ENCODE results near the gene KRT17. TPM values are rescaled to one million over a fixed set of nuclear protein-coding genes. Genes with fewer than 3 reads are reported as not detected.

KRT17 gene
- polyA plus RNA-seq, 1 donor (not counting 4 experiments of a cell fraction or from before 2014, with no cell fraction given) = 8,666 TPM

- Histone ChIP-seq H3K9me3 (ENCODE audit: control insufficient read depth, low read depth, low read length) (no peaks in the 10 kb centered on the region), H2AFZ (ENCODE audit: control insufficient read depth, low read length) (no peak overlapping the region), H3K27me3 (ENCODE audit: control insufficient read depth, extremely low read depth, insufficient read depth, low read length) (no peaks in the 10 kb centered on the region), H3K9me1 (ENCODE audit: control insufficient read depth, extremely low read depth, insufficient read depth, low read length) (peaks cover 2% of the 10 kb centered on the region), H3K4me1 (ENCODE audit: control insufficient read depth, extremely low read depth, insufficient read depth, low read length) (peaks cover 89% of the 10 kb centered on the region), H3K4me3 (ENCODE audit: control insufficient read depth in 2 of 3, extremely low read depth in 1 of 3, insufficient read depth in 2 of 3, low read depth in 1 of 3, low read length in 3 of 3) (no peak overlapping the region), H3K4me2 (ENCODE audit: control insufficient read depth, extremely low read depth, insufficient read depth, low read depth, low read length) (peak overlapping the region; percentile 75), H3K36me3 (ENCODE audit: control insufficient read depth in 2 of 2, extremely low read depth in 1 of 2, insufficient read depth in 2 of 2, low read length in 2 of 2) (no peaks in the 10 kb centered on the region), H3K27ac (ENCODE audit: control insufficient read depth, insufficient read depth, low read length) (peak overlapping the region; percentile 100), H3K9ac (ENCODE audit: control insufficient read depth, extremely low read depth, insufficient read depth, low read length) (peak overlapping the region; percentile 92), H3K79me2 (ENCODE audit: control insufficient read depth, insufficient read depth, low read length) (peaks cover 3% of the 10 kb centered on the region), H4K20me1 (ENCODE audit: control insufficient read depth, extremely low read depth, insufficient read depth, low read length) (no peaks in the 10 kb centered on the region)
- FAIRE-seq (no peak), DNase-seq (ENCODE audit: low read depth, low spot score) (no peak)
- TF ChIP-seq EZH2 (IDR thresholded peaks at IDR 0.05; ENCODE audit: low read length) (no peak), CTCF (optimal IDR thresholded peaks at IDR 0.05 in 1 of 3, IDR thresholded peaks at IDR 0.05 in 1 of 3, conservative IDR thresholded peaks at IDR 0.05 in 1 of 3; ENCODE audit: extremely low read depth in 1 of 3, insufficient read depth in 2 of 3, low read length in 3 of 3) (no peak)
- dilution Hi-C loops (cut with MboI; ENCODE audit: extremely low pct_ligation_motif_present, low sequenced_read_pairs) = no loop called here
Measured at GRCh38 chr17:41653421-41653820, 29.0 kb upstream of the KRT17 start.

- no peaks in the 10 kb centered on the region for H4K20me1 ChIP-seq (ENCODE audit: control insufficient read depth, extremely low read depth, insufficient read depth, low read length)
- dilution Hi-C loops (cut with MboI; ENCODE audit: extremely low pct_ligation_motif_present, low sequenced_read_pairs) = no loop called here
- H3K36me3 ChIP-seq (ENCODE audit: control insufficient read depth in 2 of 2, extremely low read depth in 1 of 2, insufficient read depth in 2 of 2, low read length in 2 of 2) = no peaks in the 10 kb centered on the region
- H3K4me3 ChIP-seq (ENCODE audit: control insufficient read depth in 2 of 3, extremely low read depth in 1 of 3, insufficient read depth in 2 of 3, low read depth in 1 of 3, low read length in 3 of 3) = no peak overlapping the region
- FAIRE-seq (no peak), DNase-seq (ENCODE audit: low read depth, low spot score) (no peak)
- H2AFZ ChIP-seq (ENCODE audit: control insufficient read depth, low read length) = no peak overlapping the region
- no peaks in the 10 kb centered on the region for H3K27me3 ChIP-seq (ENCODE audit: control insufficient read depth, extremely low read depth, insufficient read depth, low read length)
- H3K4me1 ChIP-seq (ENCODE audit: control insufficient read depth, extremely low read depth, insufficient read depth, low read length) = peaks cover 89% of the 10 kb centered on the region
- TF ChIP-seq CTCF (optimal IDR thresholded peaks at IDR 0.05 in 1 of 3, IDR thresholded peaks at IDR 0.05 in 1 of 3, conservative IDR thresholded peaks at IDR 0.05 in 1 of 3; ENCODE audit: extremely low read depth in 1 of 3, insufficient read depth in 2 of 3, low read length in 3 of 3) (no peak), EZH2 (IDR thresholded peaks at IDR 0.05; ENCODE audit: low read length) (no peak)
- peak overlapping the region; percentile 92 for H3K9ac ChIP-seq (ENCODE audit: control insufficient read depth, extremely low read depth, insufficient read depth, low read length)
- H3K9me3 ChIP-seq (ENCODE audit: control insufficient read depth, low read depth, low read length) = no peaks in the 10 kb centered on the region
- peaks cover 2% of the 10 kb centered on the region for H3K9me1 ChIP-seq (ENCODE audit: control insufficient read depth, extremely low read depth, insufficient read depth, low read length)
- H3K27ac ChIP-seq (ENCODE audit: control insufficient read depth, insufficient read depth, low read length) = peak overlapping the region; percentile 100
- H3K79me2 ChIP-seq (ENCODE audit: control insufficient read depth, insufficient read depth, low read length) = peaks cover 3% of the 10 kb centered on the region
- no peak overlapping the region for H3K4me2 ChIP-seq (ENCODE audit: control insufficient read depth, extremely low read depth, insufficient read depth, low read depth, low read length)
Measured at GRCh38 chr17:41652461-41652970, 28.1 kb upstream of the KRT17 start.

All from keratinocyte (primary cell).